Gastroesophageal sphincter (tissue), 3 donors: Measurements from ENCODE around the gene PGM1.

ENCODE experiments used
- POLR2A ChIP-seq, 2 donors: fragments of 450-650 bp; IDR thresholded peaks; one replicate each; pipeline ENCODE4 v1.6.1; 2017; ENCODE audit warnings: antibody characterized with exemption in 2 of 2, mild to moderate bottlenecking in 2 of 2, moderate library complexity in 1 of 2
- POLR2AphosphoS5 ChIP-seq: sonication (generic); formaldehyde crosslinking; IDR thresholded peaks from one replicate; pipeline ENCODE4 v1.6.1; 2017; ENCODE audit warnings: antibody characterized with exemption
- TF ChIP-seq, protein P1 (sequence below), 4 experiments: fragments of 200-600 bp in 2 of 4; fragments of 450-650 bp in 2 of 4; sonication (generic) in 1 of 4; IDR thresholded peaks; one replicate each; pipeline ENCODE4 v1.5.1; 2017 to 2019; ENCODE audit warnings: antibody characterized with exemption in 4 of 4, mild to moderate bottlenecking in 2 of 4, moderate library complexity in 2 of 4

DNA sequence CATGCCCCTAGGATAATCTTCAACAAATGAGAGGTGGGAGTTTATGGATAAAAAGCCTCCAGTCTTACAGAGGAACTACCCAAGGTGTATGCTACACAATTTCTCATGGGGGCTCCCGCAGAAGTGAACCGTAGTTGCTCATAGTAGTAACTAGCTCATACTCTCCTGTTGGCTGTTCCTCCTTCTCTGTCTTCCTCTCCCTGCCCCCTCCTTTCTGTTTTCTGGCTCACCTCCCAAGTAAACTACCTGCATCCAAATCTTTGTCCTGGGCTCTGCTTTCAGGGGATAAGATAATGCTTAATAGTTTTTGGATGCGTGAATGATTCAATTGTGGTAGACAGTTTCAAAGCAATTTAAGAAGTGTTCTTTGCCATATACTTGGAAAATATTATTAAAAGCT is 90.5 kb downstream of the PGM1 start:
- TF ChIP-seq POLR2AphosphoS5: no peak
- TF ChIP-seq, protein P1, sequence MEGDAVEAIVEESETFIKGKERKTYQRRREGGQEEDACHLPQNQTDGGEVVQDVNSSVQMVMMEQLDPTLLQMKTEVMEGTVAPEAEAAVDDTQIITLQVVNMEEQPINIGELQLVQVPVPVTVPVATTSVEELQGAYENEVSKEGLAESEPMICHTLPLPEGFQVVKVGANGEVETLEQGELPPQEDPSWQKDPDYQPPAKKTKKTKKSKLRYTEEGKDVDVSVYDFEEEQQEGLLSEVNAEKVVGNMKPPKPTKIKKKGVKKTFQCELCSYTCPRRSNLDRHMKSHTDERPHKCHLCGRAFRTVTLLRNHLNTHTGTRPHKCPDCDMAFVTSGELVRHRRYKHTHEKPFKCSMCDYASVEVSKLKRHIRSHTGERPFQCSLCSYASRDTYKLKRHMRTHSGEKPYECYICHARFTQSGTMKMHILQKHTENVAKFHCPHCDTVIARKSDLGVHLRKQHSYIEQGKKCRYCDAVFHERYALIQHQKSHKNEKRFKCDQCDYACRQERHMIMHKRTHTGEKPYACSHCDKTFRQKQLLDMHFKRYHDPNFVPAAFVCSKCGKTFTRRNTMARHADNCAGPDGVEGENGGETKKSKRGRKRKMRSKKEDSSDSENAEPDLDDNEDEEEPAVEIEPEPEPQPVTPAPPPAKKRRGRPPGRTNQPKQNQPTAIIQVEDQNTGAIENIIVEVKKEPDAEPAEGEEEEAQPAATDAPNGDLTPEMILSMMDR (IDR thresholded peaks at IDR 0.05): no peak
- TF ChIP-seq POLR2A (IDR thresholded peaks at IDR 0.05): no peak
